ENCODE results near the gene PICK1.

Gene PICK1

DNA sequence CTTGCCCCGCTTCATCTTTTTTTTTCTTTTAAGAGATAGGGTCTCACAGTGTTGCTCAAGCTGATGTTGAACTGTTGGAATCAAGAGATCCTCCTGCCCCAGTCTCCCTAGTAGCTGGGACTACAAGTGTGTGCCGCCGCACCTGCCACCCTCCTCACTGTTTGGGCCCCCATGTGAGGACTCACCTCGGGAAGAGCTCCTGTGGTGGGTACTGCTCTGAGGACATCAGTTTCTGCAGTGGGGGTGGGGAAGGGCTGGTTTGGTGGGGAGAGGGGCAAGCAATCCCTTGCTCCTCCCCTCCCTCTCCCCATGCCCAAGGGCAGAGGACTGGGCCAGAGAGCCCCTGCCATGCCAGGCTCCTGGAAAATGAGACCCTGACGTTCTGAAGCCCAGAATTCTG is 28.3 kb downstream of the PICK1 start:
- no peak overlapping the region for H2AFZ ChIP-seq
- no peaks in the 10 kb centered on the region for H3K9me3 ChIP-seq (ENCODE audit: control insufficient read depth, low read length)
- H3K4me2 ChIP-seq (ENCODE audit: low read length), result no peak overlapping the region
- H3K4me1 ChIP-seq, result no peaks in the 10 kb centered on the region
- H3K27ac ChIP-seq, result no peak overlapping the region
- no peak overlapping the region for H3K9ac ChIP-seq
- no peaks in the 10 kb centered on the region for H3K27me3 ChIP-seq (ENCODE audit: control insufficient read depth, insufficient read depth, low read length)
- H3K79me2 ChIP-seq, result no peaks in the 10 kb centered on the region
- H3K36me3 ChIP-seq (ENCODE audit: control insufficient read depth, insufficient read depth, low read length), result no peaks in the 10 kb centered on the region
- TF ChIP-seq, protein P1, sequence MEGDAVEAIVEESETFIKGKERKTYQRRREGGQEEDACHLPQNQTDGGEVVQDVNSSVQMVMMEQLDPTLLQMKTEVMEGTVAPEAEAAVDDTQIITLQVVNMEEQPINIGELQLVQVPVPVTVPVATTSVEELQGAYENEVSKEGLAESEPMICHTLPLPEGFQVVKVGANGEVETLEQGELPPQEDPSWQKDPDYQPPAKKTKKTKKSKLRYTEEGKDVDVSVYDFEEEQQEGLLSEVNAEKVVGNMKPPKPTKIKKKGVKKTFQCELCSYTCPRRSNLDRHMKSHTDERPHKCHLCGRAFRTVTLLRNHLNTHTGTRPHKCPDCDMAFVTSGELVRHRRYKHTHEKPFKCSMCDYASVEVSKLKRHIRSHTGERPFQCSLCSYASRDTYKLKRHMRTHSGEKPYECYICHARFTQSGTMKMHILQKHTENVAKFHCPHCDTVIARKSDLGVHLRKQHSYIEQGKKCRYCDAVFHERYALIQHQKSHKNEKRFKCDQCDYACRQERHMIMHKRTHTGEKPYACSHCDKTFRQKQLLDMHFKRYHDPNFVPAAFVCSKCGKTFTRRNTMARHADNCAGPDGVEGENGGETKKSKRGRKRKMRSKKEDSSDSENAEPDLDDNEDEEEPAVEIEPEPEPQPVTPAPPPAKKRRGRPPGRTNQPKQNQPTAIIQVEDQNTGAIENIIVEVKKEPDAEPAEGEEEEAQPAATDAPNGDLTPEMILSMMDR (IDR thresholded peaks at IDR 0.05), result no peak
- H3K4me3 ChIP-seq (ENCODE audit: low read depth, low read length), result no peak overlapping the region

DNA sequence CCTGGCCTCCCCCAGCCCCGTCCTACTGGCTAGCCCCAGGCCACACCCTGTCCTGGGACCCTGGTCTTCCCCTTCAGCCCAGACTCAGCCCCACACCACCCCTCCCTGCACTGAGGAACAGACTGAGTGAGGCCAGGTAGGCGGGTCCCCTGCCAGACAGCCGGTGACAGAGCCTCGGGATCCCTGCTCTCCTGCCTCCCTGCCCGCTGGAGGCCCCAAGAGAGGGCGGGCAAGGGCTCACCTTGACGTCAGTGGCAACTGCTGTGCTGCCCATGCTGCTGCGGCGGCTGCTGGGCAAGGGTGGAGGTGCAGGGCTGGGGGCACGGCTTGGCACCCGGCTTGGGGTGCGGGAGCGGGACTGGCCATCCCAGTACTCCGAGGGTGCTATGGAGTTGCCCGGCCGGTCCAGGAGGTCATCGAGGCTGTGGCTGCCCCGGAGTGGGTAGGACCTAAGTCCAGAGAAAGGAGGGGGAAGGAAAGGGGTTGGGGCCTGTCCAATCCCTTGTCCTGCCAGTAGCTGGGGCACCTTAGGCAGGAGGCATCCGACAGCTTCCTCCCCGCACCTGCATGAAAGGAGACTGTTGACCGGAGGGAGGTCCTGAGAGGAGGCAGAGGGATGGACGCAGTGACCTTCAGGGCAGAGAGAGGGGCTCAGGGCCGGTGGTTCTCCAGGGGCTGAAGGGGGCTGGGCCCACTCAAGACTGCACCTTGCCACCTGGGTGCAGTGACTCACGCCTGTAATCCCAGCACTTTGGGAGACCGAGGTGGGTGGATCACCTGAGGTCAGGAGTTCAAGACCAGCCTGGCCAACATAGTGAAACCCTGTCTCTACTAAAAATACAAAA is 29.0 kb downstream of the PICK1 start:
- Histone ChIP-seq H3K9me3 (ENCODE audit: control insufficient read depth, low read length) (no peaks in the 10 kb centered on the region), H3K36me3 (ENCODE audit: control insufficient read depth, insufficient read depth, low read length) (no peaks in the 10 kb centered on the region), H3K4me2 (ENCODE audit: low read length) (no peak overlapping the region), H3K4me1 (no peaks in the 10 kb centered on the region), H3K9ac (no peak overlapping the region), H3K4me3 (ENCODE audit: low read depth, low read length) (no peak overlapping the region), H3K27ac (no peak overlapping the region), H2AFZ (no peak overlapping the region), H3K27me3 (ENCODE audit: control insufficient read depth, insufficient read depth, low read length) (no peaks in the 10 kb centered on the region), H3K79me2 (no peaks in the 10 kb centered on the region)
- TF ChIP-seq, protein P1 (IDR thresholded peaks at IDR 0.05), result no peak

DNA sequence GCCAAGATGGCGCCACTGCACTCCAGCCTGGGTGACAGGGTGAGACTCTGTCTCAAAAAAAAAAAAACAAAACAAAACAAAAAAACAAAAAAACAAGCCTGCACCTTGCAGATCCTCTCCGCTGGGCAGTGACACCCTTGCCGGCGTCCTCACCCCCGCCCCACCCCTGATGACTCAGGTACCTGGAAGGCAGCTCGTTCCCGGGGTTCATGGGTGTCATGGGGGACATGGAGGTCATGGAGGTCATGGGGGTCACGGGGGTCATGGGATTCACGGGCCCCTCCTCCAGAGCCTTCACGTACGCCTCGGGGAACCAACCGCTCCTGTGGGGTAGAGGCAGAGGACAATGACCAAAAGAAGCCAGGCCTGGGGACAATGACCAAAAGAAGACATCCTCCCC is 29.7 kb downstream of the PICK1 start:
- Histone ChIP-seq H3K9ac (no peak overlapping the region), H3K27me3 (ENCODE audit: control insufficient read depth, insufficient read depth, low read length) (no peaks in the 10 kb centered on the region), H3K79me2 (no peaks in the 10 kb centered on the region), H3K9me3 (ENCODE audit: control insufficient read depth, low read length) (no peaks in the 10 kb centered on the region), H3K27ac (no peak overlapping the region), H3K4me2 (ENCODE audit: low read length) (no peak overlapping the region), H3K4me1 (no peaks in the 10 kb centered on the region), H3K36me3 (ENCODE audit: control insufficient read depth, insufficient read depth, low read length) (no peaks in the 10 kb centered on the region), H2AFZ (no peak overlapping the region), H3K4me3 (ENCODE audit: low read depth, low read length) (no peak overlapping the region)
- TF ChIP-seq, protein P1 (IDR thresholded peaks at IDR 0.05), result no peak

DNA sequence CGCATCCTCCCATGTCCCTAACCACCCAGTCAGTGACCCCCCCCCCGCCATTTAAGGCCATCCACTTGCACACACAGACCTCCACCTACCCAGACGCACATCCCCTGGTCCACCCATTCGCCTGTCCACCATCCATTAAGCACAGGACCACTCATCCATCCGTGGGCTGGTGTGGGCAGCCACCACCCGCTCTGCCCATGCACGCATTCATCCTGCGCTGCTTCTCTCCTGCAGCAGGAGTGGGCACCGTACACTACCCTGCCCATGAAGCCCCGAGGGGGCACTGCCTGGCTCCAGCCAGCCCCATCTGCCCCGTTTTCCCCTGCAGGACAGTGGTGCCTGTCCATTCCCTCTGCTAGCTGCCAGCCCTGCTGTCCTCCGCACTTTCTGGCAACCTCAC is 30.7 kb downstream of the PICK1 start:
- H2AFZ ChIP-seq, result no peak overlapping the region
- H3K4me2 ChIP-seq (ENCODE audit: low read length), result no peak overlapping the region
- no peak overlapping the region for H3K4me3 ChIP-seq (ENCODE audit: low read depth, low read length)
- H3K27me3 ChIP-seq (ENCODE audit: control insufficient read depth, insufficient read depth, low read length), result no peaks in the 10 kb centered on the region
- no peaks in the 10 kb centered on the region for H3K4me1 ChIP-seq
- no peaks in the 10 kb centered on the region for H3K9me3 ChIP-seq (ENCODE audit: control insufficient read depth, low read length)
- H3K9ac ChIP-seq, result no peak overlapping the region
- H3K27ac ChIP-seq, result no peak overlapping the region
- no peaks in the 10 kb centered on the region for H3K36me3 ChIP-seq (ENCODE audit: control insufficient read depth, insufficient read depth, low read length)
- no peaks in the 10 kb centered on the region for H3K79me2 ChIP-seq
- TF ChIP-seq, protein P1 (IDR thresholded peaks at IDR 0.05), result no peak
